HL-60 (cell line): ENCODE results near the gene ZNF717.

ENCODE experiments used
- CTCF ChIP-seq: IDR thresholded peaks from one replicate; pipeline ENCODE4 v1.5.1; 2011; ENCODE audit warnings: low read length, control low read depth, inconsistent platforms; ENCODE audit not compliant: insufficient read depth
- POLR2AphosphoS5 ChIP-seq: IDR thresholded peaks from 2 replicates; pipeline ENCODE4 v1.6.1; 2012; ENCODE audit warnings: low read depth

GRCh38 chr3:75781079-75781745, 4.1 kb downstream of the ZNF717 start:
- TF ChIP-seq CTCF (no peak), POLR2AphosphoS5 (no peak)
